NCI-H526 treated with DMSO at 0.1 percent for 48 hours (cell line): ENCODE measurements around the gene ZNF335.
A peak's percentile ranks its signal among the peaks of the same experiment; 100 is the strongest.

Source experiments
- DNase-seq: peaks from one replicate; lab custom pipeline; 2025; lab: John Stamatoyannopoulos, UW

The ZNF335 gene

GRCh38 chr20:45949542-45950329 is 22.3 kb downstream of the ZNF335 start:
- no peak for DNase-seq

DNA sequence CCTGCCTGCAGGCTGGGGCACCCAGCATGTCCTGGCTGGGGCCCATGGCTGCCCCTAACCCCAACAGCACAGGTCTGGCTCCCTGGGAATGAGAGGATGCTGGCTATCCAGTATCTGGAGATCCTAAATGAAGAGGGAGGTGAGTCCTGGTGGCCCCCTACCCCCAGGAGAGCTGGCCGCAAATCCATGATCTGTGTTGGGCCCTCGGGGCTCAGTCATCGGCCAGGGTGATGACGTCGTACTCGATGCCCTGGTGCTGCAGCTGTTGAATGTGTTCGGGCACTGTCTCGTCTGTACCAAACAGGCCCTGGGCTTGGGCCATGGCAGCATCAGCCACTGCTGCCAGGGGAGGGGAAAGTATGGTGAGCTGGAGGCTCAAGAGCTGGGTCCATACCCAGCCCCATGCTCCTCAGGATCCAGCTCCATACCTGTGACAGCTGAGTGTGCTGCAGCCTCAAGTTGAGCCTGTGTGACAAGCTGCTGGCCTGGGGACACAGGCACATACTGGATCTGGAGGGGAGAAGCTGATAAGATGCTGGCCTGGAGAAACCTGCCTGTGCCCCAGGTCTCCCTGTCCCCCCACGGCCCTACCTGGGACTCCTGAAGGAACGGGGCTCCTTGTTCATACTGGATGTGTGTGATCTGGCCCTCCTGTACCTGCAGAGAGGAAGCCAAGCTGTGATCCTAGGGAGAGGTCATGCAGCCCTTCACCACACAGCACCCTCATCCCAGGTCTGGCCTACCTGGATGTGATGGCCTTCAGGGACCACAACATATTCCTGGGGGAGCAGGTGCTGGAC is 23.1 kb downstream of the ZNF335 start:
- no peak for DNase-seq

DNA sequence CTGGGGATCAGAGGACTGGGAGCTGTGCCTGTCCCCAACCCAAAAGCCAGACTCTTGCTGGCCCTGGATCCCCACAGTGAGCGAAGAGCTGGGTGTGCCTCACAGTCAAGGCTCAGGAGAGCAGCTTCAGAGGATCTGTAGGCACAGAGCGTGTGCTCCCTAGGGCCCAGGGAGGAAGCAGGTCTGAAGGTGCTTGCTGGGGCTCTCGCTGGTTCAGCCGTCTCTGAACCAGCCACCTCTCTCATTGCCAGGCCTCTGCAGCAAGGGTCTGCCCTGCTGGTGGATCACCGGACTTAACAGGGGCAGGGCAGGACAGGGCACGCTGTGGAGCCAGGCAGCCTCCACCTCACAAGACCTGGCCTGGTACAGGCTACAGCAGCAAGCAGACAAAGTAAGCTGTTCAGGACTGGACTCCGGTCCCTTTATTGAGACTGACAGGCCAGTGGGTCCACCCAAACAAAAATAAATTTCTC is 23.7 kb downstream of the ZNF335 start:
- no peak for DNase-seq

DNA sequence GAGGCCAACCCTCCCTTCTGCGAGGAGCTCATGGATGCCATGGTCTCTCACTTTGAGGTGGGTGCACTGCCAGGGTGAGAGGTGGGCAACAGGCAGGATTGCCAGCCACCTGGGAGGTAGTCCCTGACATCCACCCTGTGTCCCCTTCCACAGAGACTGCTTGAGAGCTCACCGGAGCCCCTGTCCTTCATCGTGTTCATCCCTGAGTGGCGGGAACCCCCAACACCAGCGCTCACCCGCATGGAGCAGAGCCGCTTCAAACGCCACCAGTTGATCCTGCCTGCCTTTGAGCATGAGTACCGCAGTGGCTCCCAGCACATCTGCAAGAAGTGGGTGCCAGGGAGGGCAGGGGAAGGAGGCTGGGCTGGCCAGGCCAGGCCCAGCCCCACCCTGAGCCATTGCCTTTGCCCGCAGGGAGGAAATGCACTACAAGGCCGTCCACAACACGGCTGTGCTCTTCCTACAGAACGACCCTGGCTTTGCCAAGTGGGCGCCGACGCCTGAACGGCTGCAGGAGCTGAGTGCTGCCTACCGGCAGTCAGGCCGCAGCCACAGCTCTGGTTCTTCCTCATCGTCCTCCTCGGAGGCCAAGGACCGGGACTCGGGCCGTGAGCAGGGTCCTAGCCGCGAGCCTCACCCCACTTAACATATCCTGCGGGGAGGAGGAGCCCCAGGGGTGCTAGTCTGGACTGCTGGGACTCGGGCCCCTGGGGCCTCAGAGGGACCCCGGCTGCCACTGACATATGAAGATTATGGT is 24.7 kb downstream of the ZNF335 start:
- no peak for DNase-seq

DNA sequence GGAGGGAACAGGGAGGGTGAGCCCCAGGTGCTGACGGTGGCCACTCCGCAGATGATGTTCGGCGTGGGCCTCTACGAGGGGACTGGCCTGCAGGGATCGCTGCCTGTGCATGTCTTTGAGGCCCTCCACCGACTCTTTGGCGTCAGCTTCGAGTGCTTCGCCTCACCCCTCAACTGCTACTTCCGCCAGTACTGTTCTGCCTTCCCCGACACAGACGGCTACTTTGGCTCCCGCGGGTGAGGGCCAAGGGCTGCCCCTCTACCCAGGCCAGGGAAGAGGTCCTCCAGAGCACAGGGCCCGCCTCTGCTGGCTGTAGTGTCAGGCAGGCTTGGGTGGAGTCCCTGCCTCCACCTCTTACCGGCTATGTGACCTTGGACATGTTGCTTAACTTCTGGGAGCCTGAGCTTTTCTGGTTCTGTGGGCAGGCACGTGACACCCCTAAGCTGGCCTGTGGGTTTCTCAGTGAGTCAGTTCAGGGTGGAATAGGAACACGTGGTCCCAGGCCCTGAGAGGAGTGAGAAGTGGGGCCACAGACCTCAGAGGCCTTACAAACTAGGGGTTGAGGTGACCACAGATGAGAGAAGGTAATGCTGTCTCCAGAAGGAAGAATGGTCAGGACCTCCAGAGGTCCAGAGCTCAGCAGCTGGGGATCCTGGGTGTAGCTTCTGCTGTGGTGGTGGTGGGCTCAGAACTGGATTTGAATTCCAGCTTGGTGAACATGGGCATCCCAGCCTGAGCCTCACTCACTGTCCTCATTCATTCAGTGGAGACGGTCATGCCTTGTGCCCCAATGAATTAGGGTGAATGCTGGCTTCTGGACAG is 25.6 kb downstream of the ZNF335 start:
- no peak for DNase-seq

GRCh38 chr20:45945678-45946148 is 26.3 kb downstream of the ZNF335 start:
- no peak for DNase-seq

GRCh38 chr20:45944965-45945677 is 26.9 kb downstream of the ZNF335 start:
- DNase-seq = no peak

DNA sequence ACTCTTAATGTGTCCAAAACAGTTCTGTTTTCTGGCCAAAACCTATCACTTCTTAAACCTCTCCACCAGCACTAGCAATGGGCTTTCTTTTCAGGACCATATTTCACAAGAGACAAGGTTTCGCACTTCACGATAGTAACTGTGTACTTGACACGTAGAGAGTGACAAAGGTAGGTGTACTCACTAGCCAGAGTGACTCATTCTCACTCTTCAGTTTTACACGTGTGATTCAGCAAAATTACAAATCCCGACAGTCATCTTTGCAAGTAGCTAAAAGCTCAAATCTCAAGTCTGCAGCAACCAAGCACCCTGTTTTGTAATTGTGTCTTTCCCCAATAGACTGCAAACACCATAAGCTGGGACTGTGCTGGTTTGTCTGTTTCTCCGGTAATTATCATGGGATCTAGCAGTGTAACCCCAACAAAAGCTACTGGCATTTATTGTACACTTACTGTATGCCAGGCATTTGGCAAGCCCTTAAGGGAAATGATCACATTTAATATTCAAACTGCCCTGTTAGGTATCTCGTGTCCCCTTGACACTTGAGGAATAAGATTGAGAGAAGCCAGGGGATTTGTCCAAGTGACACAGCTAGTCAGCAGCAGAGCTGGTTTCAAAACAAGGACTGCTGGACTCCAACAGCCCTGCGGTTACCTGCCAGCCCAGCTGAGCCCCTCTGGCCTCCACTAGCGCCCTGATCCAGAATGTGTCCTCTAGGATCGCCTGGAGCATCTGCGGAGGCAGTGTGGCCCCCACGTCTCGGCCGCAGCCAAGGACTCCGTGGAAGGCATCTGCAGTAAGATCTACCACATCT is 27.6 kb downstream of the ZNF335 start:
- no peak for DNase-seq

DNA sequence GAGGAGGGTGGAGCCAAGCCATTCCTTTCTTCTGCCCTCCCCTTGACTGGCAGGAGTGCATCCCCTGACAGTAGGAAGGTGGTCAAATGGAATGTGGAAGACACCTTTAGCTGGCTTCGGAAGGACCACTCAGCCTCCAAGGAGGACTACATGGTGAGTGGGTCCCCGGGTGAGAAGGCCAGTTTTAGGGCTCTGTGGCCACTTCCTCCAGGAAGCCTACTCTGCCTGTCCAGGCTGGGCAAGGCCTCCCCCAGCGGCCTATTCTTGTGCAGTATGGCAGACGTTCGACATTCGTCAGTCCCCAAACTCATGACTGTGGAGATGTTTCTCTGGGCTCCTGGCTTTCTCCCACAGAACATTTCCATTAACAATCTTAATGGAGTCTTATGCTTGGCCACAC is 28.4 kb downstream of the ZNF335 start:
- no peak for DNase-seq

DNA sequence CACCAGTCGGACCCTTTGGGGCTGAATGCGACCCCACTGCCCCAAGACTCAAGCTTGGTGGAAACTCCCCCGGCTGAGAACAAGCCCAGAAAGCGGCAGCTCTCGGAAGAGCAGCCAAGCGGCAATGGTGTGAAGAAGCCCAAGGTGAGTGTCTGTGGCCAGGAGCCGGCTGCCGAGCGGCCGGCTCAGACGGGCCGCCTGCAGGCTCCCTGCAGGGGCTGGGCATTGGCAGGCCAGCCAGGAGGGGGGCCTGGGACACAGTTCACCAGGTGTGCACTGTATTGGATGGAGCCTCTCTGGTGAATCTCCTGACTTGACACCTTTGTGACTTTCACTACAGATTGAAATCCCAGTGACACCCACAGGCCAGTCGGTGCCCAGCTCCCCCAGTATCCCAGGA is 31.5 kb downstream of the ZNF335 start:
- DNase-seq = no peak

DNA sequence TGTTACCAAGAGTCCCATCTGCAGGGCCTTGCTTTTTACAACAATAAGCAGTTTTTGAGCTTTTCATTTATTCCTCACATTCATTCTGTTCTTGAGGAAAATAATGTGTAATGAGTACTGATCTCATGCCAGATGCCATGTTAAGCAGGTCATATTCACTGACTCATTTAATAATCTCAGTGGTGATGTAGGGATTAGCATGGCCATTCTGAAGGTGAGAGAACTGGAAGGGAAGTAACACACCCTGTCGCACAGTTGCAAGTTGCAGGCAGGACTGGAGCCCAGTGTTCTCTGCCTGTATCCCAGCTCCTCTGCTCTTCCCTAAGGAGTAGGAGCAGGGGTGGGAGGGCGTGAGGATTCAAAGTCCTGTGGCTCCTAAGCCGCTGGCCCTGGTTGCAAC is 31.9 kb downstream of the ZNF335 start:
- DNase-seq = no peak

DNA sequence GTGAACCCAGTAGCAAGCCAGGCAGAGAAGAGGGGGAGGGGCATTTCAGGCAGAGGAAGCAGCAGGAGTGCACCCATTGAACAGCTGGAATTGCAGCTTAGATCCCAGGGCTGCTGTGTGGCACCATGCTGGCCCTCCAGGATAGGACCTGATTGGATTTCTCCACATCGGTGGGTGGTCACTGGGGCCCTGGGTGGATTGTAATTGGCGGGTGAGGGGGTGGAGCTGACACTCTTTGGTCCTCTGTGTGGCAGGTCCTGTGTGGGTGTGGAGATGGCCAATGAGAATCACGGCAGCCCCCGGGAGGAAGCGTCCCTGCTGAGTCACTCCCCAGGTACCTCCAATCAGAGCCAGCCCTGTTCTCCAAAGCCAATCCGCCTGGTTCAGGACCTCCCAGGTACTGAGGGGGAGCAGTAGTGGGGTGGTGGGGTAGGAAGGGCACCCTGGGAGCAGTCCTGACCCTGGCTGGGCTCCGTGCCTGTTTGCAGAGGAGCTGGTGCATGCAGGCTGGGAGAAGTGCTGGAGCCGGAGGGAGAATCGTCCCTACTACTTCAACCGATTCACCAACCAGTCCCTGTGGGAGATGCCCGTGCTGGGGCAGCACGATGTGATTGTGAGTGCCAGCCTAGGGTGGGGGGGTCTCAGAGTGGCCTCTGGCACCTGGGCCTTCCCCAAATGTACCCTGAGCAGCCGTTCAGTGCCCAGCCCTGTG is 33.1 kb downstream of the ZNF335 start:
- DNase-seq = no peak

DNA sequence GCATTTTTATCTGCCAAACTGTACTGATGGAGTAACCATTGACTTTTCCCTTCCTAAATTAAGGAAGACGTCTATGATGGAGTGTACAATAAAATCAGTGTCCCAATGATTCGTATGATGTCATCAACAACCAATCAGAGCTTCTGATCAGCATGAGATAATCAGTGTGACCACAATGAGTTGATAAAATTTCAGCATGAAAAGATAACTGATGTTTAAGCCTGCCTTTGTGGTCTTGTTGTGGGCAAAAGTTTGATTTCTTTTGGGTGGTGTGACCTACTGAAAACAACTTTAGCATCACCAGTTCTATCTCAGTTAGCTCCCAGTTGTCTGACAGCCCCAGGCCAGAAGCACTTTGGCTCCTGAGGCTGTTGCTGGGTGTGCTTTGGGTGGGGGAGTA is 34.2 kb downstream of the ZNF335 start:
- DNase-seq = no peak

DNA sequence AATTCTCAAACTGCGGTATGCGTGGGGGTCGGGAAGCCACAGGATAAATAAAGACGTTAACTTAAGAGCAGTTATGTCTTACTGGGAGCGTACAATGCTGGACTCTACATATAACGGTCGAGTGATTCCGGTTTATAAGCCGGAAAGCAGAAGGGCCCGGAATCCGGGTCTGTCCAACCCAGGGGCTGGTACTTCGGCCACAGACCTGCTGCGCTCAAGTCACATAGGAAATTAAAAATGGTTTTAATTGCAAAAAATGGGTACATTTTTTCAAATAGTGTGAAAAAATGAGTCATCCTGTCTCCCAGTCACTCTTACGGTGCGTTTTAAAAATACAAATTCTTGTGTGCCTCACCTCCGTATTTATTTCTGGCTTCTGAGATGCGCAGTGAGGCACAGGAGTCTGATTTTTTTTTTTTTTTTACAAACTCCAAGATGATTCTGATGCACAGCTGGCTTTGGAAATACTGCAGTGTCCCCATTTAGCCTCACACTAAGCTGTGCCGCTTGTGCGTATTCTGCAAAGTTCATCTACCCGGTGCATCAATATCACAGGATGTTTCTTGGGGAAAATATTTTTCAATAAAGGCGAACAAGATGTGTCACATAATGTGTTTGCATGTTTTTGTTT is 36.5 kb downstream of the ZNF335 start:
- DNase-seq = no peak

GRCh38 chr20:45934586-45935415 is 37.2 kb downstream of the ZNF335 start, which contains the start of gene PCIF1:
Gene PCIF1 (plus strand): TSS chr20:45934683. CDS start chr20:45939000, 4,317 bp downstream.
- peak; percentile 95 for DNase-seq

- DNase-seq = peak; percentile 40
These were observed 37.9 kb downstream of the ZNF335 start for GRCh38 chr20:45934046-45934585.

- peak; percentile 74 for DNase-seq
These were observed 38.5 kb downstream of the ZNF335 start for GRCh38 chr20:45933266-45934045.
